HG03108 (cell line): ENCODE data around the gene ZNF146.
"Not testable (repeated sequence)": the region's sequence is repeated elsewhere in the genome, so short reads cannot be mapped to it uniquely, and the experiment has no call there.

Source experiments
- ATAC-seq: cut with Tn5 transposase; IDR thresholded peaks from one replicate; pipeline ENCODE4 v1.9.1; 2021; ENCODE audit warnings: moderate library complexity; ENCODE audit not compliant: unreplicated experiment

The ZNF146 gene

GRCh38 chr19:36214386-36215275 lies at the start of gene ZNF146, which contains the start of gene ZNF565:
ZNF146 (plus strand) TSS chr19:36215106; CDS start chr19:36236441, 21,335 bp downstream.
ZNF565 (minus strand) TSS chr19:36214665; CDS start chr19:36201985, 12,680 bp downstream.
- ATAC-seq, result peak; percentile 89

DNA sequence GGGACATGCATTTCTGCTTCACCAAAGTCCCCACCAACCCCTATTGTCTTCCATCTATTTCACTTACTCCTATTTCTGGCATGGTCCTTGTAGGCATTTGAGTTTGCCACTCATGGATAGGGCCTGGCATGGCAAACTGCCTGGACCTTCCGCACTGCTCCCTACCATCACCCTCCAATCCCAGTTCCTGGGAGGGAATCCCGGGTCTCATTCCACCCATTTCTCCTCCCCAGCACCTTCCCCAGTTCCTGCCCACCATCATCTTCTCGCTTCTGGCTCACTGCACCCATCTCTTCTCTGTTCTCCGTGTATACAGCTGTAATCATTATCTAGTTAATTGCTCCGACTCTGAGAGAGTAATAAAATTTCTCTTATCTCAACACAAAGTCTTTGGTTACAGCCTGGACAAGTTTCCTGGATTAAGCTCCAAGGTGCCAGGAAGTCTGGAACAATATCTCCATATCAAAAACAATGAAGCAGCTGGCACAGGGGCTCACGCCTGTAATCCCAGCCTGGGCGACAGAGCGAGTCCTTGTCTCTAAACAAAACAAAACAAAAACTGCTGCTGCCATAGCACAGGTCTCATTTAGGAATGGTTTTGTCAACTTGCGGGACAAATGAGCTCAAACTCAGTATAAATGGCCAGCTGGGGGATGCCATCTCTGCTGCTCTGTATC lies 45.7 kb upstream of the ZNF146 start:
- ATAC-seq, result no peak

DNA sequence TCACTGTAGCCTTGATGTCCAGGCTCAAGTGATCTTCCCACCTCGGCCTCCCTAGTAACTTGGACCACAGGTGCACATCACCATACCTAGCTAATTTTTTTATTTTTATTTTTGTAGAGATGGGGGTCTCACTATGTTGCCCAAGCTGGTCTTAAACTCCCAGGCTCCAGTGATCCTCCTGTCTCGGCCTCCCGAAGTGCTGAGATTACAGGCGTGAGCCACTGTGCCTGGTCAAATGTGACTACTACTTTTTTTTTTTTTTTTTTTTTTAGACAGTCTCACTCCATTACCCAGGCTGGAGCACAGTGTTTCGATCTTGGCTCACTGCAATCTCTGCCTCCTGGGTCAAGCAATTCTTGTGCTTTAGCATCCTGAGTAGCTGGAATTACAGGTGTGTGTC lies 42.1 kb upstream of the ZNF146 start:
- ATAC-seq, result no peak

GRCh38 chr19:36173846-36174245 lies 41.1 kb upstream of the ZNF146 start:
- not testable (repeated sequence) for ATAC-seq

- not testable (repeated sequence) for ATAC-seq
These were observed 35.8 kb upstream of the ZNF146 start for GRCh38 chr19:36179077-36179476.

- ATAC-seq, result no peak
These were observed 32.2 kb upstream of the ZNF146 start for GRCh38 chr19:36182612-36183244.

DNA sequence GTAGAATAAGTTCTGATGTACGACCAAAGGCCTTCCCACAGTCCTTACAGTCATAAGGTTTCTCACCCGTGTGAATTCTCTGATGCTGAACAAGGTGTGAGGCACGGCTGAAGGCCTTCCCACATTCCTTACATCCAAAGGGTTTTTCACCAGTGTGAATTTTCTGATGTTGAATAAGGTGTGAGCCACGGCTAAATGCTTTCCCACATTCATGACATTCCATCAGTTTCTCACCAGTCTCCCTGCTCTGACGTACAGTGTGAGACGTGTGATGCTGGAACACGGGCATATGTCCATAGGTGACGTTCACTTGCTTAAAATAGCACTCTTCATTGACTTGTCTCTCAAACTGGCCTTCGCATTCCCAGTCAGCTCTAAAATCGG lies 31.7 kb upstream of the ZNF146 start:
- no peak for ATAC-seq

DNA sequence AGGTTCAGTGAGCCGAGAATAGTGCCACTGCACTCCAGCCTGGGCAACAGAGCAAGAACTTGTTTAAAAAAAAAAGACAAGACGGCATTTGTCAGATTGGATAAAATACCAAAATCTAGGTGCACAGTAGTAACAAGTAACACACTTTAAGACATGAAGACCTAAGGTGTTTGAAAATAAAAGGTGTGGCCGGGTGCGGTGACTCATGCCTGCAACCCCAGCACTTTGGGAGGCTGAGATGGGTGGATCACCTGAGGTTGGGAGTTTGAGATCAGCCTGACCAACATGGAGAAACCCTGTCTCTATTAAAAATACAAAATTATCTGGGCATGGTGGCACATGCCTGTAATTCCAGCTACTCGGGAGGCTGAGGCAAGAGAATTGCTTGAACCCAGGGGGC lies 28.2 kb upstream of the ZNF146 start:
- ATAC-seq, result not testable (repeated sequence)

- no peak for ATAC-seq
These were observed 18.7 kb upstream of the ZNF146 start for GRCh38 chr19:36196249-36196648.

DNA sequence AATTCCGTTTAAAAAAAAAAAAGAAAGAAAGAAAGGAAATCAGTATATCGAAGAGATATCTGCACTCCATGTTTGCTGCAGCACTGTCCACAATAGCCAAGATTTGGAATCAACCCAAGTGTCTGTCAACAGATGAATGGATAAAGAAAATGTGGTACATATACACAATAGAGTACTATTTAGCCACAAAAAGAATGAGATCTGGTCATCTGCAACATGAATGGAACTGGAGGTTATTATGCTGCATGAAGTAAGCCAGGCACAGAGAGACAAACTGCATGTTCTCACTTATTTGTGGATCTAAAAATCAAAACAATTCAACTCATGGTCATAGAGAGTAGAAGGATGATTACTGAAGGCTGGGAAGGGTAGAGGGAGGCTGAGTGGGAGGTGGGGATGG lies 16.8 kb upstream of the ZNF146 start:
- no peak for ATAC-seq

GRCh38 chr19:36201684-36202083 lies 13.2 kb upstream of the ZNF146 start:
- ATAC-seq, result no peak

DNA sequence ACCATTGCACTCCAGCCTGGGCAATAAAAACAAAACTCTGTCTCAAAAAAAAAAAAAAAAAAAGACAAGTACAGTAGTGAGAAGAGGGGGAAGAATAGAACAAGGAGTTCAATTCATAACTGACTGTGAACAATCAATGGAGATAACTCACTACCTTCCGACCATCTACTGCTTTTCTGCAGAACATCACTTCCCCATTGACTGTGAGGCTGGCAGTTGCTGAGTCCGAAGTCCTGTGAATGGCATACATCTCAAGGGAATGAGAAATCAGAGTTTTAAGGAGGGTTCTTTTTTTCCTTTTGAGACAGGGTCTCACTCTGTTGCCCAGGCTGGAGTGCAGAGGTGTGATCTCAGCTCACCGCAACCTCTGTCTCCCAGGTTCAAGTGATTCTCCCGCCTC lies 11.6 kb upstream of the ZNF146 start:
- no peak for ATAC-seq

- ATAC-seq, result peak; percentile 66
These were observed 7.2 kb upstream of the ZNF146 start for GRCh38 chr19:36207605-36208252.

DNA sequence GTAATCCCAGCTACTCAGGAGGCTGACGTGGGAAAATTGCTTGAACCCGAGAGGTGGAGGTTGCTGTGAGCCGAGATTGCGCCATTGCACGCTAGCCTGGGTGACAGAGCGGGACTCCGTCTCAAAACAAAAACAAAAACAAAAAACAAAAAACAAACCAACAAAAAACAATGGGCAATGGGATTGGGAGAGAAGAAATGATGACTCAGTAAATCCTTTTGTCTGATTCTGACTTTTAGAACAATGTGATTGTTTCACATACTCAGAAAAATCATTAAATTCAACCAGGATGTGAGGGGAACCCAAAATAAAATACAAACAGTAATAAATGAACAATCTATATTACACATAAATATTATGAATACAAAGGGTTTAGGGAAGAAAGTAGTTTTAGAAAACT lies 5.5 kb upstream of the ZNF146 start:
- ATAC-seq, result no peak

DNA sequence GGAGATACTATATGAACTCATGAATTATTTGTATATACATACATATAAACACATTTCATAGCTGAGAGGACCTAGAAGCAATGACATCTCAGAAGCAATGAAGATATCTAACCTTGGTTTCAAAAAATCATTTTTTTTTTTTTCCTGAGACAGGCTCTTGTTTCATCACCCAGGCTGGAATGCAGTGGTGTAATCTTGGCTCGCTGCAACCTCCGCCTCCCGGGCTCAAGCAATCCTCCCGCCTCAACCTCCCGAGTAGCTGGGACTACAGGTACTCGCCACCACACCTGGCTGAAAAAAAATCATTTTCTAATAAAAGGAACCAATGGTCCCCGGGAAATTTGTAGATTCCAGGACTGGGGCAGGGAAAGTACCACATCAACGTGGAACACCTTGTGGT lies 4.4 kb upstream of the ZNF146 start:
- ATAC-seq, result no peak

DNA sequence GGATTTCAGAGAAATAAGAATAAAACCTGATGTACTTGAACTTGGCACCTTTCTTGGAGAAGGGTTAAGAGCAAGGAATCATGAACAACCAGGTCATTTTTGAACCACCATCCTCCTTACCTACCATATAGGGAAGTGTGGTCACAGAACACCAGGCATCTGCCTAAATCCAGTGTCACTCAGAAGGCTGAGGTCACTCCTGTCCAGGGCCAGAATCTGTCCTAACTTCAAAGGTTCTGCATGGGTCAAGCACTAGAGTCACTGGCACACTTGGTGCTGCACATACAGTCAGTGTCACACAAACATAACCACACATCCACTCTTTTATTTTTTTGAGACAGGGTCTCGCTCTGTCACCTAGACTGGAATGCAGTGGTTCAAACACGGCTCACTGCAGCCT lies 2.0 kb upstream of the ZNF146 start:
- ATAC-seq, result no peak

DNA sequence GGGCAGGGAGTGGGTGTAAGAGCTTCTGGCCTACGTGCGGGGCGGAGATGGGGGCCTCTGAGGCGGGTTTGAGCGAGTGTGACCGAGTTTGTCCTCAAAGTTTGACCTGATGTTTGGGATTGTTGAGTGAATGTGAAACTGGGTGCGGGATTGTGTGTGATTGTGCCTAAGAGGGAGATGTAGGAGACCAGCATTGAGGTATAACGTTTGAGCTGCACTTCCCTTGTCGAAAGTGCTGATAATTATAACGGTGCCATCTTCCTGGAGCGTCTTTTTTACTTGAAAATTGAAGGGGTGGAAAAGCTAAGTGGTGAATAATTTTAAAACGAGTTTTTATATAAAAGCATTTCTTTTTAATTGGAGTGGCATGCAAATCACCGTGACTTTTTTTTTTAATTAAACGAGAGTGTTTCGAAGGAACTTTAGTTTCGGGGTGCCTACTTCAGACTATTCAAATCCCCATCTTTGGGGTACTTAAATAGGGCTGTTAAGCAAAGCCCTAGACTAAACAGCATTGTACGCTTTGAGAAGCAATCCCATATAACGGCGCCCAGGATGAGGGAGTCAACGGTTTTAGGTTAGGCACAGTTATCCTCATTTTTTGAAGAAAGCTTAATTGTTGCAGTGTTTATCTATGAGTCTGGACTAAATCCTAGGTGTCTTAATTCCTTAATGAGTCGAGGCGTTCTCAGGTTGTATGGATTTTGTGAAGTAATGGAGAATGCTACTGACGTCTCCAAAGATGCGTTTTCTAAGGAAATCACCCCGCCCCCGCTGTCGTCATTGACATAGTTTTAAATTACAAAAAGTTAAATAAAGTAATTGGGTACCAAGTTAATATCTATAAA lies 594 bp downstream of the ZNF146 start:
- ATAC-seq, result peak; percentile 4

DNA sequence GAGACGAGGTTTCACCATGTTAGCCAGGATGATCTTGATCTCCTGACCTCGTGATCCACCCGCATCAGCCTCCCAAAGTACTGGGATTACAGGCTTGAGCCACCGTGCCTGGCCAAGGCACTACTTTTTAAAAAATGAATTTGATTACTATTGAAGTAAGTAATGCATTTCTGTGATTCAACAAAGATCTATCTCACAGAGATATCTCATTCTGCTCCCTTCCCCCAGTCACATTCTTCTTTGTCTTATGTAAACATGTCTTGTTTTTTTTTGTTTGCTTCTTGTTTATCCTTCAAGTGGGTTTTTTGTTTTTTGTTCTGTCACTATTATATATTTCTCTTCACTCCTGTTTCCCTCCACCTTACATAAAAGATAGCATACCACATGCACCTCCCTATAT lies 6.6 kb downstream of the ZNF146 start:
- no peak for ATAC-seq

- no peak for ATAC-seq
These were observed 7.6 kb downstream of the ZNF146 start for GRCh38 chr19:36222503-36222902.

DNA sequence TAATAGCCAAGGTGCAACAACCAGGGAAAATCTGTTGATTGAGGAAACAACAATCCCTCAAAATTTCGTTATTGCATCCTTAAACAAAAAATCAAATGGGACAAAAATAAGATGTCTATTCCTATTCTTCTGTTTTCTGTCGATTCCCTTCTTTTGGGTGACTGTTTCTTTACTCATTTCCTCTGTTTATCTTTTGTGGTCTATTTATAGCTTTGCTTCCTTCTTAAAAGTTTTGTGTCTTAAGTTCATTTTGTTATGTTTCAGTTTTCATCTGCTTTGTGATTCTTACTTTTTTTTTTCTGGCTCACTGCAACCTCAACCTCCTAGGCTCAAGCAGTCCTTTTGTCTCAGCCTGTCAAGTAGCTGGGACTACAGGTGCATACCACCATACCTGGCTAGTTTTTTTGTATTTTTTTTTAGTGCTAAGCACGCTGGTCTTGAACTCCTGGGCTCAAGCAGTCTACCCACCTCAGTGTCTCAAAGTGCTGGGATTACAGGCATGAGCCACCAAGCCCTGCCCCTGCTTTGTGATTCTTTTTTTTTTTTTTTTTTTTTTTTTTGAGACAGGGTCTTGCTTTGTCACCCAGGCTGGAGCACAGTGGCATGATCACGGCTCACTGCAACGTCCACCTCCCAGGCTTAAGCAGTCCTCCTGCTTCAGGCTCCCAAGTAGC lies 10.4 kb downstream of the ZNF146 start:
- no peak for ATAC-seq
